HUES48 (cell line): ENCODE measurements around the gene ATP5F1A.
"Not testable (repeated sequence)": the region's sequence is repeated elsewhere in the genome, so short reads cannot be mapped to it uniquely, and the experiment has no call there.

Experiments used
- H3K27ac ChIP-seq: one replicate; pipeline ENCODE4 v1.7.0; 2013; ENCODE audit warnings: low read depth, low read length, inconsistent platforms
- H3K27me3 ChIP-seq: 2 replicates; pipeline ENCODE4 v1.6.1; 2013; ENCODE audit warnings: mild to moderate bottlenecking, low read length; ENCODE audit not compliant: control insufficient read depth, insufficient read depth
- H3K36me3 ChIP-seq: 2 replicates; pipeline ENCODE4 v1.6.1; 2013; ENCODE audit warnings: low read length; ENCODE audit not compliant: control insufficient read depth, insufficient read depth
- H3K4me1 ChIP-seq: 2 replicates; pipeline ENCODE4 v1.6.1; 2013; ENCODE audit warnings: mild to moderate bottlenecking, low read length; ENCODE audit not compliant: control insufficient read depth, insufficient read depth
- H3K4me3 ChIP-seq: 2 replicates; pipeline ENCODE4 v1.5.1; 2013; ENCODE audit warnings: mild to moderate bottlenecking, low read depth, low read length
- H3K9ac ChIP-seq: 2 replicates; pipeline ENCODE4 v1.6.1; 2013; ENCODE audit warnings: mild to moderate bottlenecking, low read depth, low read length, moderate library complexity
- H3K9me3 ChIP-seq: 2 replicates; pipeline ENCODE4 v1.6.1; 2013; ENCODE audit warnings: low read length; ENCODE audit not compliant: control insufficient read depth, insufficient read depth

ATP5F1A gene

GRCh38 chr18:46061796-46062195, 36.3 kb downstream of the ATP5F1A start:
- Histone ChIP-seq H3K27me3 (no peaks in the 10 kb centered on the region), H3K4me1 (no peaks in the 10 kb centered on the region), H3K4me3 (no peak overlapping the region), H3K9me3 (no peaks in the 10 kb centered on the region), H3K36me3 (no peaks in the 10 kb centered on the region), H3K27ac (no peak overlapping the region), H3K9ac (no peak overlapping the region)

- Histone ChIP-seq H3K4me3 (no peak overlapping the region), H3K9me3 (no peaks in the 10 kb centered on the region), H3K9ac (no peak overlapping the region), H3K27me3 (no peaks in the 10 kb centered on the region), H3K27ac (no peak overlapping the region), H3K36me3 (no peaks in the 10 kb centered on the region), H3K4me1 (no peaks in the 10 kb centered on the region)
Measured at GRCh38 chr18:46061387-46061786, 36.7 kb downstream of the ATP5F1A start.

- Histone ChIP-seq H3K27me3 (no peaks in the 10 kb centered on the region), H3K9ac (no peak overlapping the region), H3K9me3 (no peaks in the 10 kb centered on the region), H3K4me3 (no peak overlapping the region), H3K27ac (no peak overlapping the region), H3K36me3 (no peaks in the 10 kb centered on the region), H3K4me1 (no peaks in the 10 kb centered on the region)
Measured at GRCh38 chr18:46060359-46060841, 37.7 kb downstream of the ATP5F1A start.

- Histone ChIP-seq H3K36me3 (no peaks in the 10 kb centered on the region), H3K9me3 (no peaks in the 10 kb centered on the region), H3K27ac (no peak overlapping the region), H3K4me1 (no peaks in the 10 kb centered on the region), H3K4me3 (no peak overlapping the region), H3K27me3 (no peaks in the 10 kb centered on the region), H3K9ac (no peak overlapping the region)
Measured at GRCh38 chr18:46055838-46056230, 42.3 kb downstream of the ATP5F1A start.

- Histone ChIP-seq H3K9me3 (no peaks in the 10 kb centered on the region), H3K4me1 (no peaks in the 10 kb centered on the region), H3K9ac (no peak overlapping the region), H3K27ac (no peak overlapping the region), H3K27me3 (no peaks in the 10 kb centered on the region), H3K36me3 (no peaks in the 10 kb centered on the region), H3K4me3 (no peak overlapping the region)
Measured at GRCh38 chr18:46054956-46055837, 42.9 kb downstream of the ATP5F1A start.

- Histone ChIP-seq H3K4me3 (no peak overlapping the region), H3K27me3 (no peaks in the 10 kb centered on the region), H3K9ac (no peak overlapping the region), H3K9me3 (no peaks in the 10 kb centered on the region), H3K27ac (no peak overlapping the region), H3K36me3 (no peaks in the 10 kb centered on the region), H3K4me1 (no peaks in the 10 kb centered on the region)
Measured at GRCh38 chr18:46053368-46054095, 44.6 kb downstream of the ATP5F1A start.

- H3K36me3 ChIP-seq = no peaks in the 10 kb centered on the region
- no peak overlapping the region for H3K4me3 ChIP-seq
- H3K9me3 ChIP-seq = no peaks in the 10 kb centered on the region
- H3K27ac ChIP-seq = no peak overlapping the region
- H3K9ac ChIP-seq = no peak overlapping the region
- no peaks in the 10 kb centered on the region for H3K27me3 ChIP-seq
- H3K4me1 ChIP-seq = no peaks in the 10 kb centered on the region
Measured at GRCh38 chr18:46051731-46052461, 46.2 kb downstream of the ATP5F1A start.

GRCh38 chr18:46050268-46050667, 47.8 kb downstream of the ATP5F1A start:
- no peak overlapping the region for H3K27ac ChIP-seq
- H3K27me3 ChIP-seq = no peaks in the 10 kb centered on the region
- no peaks in the 10 kb centered on the region for H3K9me3 ChIP-seq
- no peaks in the 10 kb centered on the region for H3K4me1 ChIP-seq
- no peaks in the 10 kb centered on the region for H3K36me3 ChIP-seq
- H3K9ac ChIP-seq = no peak overlapping the region
- H3K4me3 ChIP-seq = no peak overlapping the region

- H3K4me1 ChIP-seq = no peaks in the 10 kb centered on the region
- H3K27me3 ChIP-seq = no peaks in the 10 kb centered on the region
- no peak overlapping the region for H3K9ac ChIP-seq
- no peaks in the 10 kb centered on the region for H3K9me3 ChIP-seq
- H3K4me3 ChIP-seq = no peak overlapping the region
- no peaks in the 10 kb centered on the region for H3K36me3 ChIP-seq
- H3K27ac ChIP-seq = no peak overlapping the region
Measured at GRCh38 chr18:46048641-46049040, 49.5 kb downstream of the ATP5F1A start.

GRCh38 chr18:46047369-46047768, 50.7 kb downstream of the ATP5F1A start:
- H3K27ac ChIP-seq, H3K4me3 ChIP-seq, H3K9me3 ChIP-seq: not testable (repeated sequence)

More at GRCh38 chr18:46047369-46047768, 50.7 kb downstream of the ATP5F1A start:
- H3K4me1 ChIP-seq, H3K9ac ChIP-seq, H3K36me3 ChIP-seq, H3K27me3 ChIP-seq: not testable (repeated sequence)
